ENCODE data around the gene TMEM208.

Gene TMEM208

GRCh38 chr16:67252609-67253497 lies 25.9 kb downstream of the TMEM208 start:
- no peak overlapping the region for H3K4me3 Mint-ChIP-seq
- peaks cover 2 to 4% of the 10 kb centered on the region in 2 donors for H3K36me3 Mint-ChIP-seq
- no peaks in the 10 kb centered on the region for H3K9me3 Mint-ChIP-seq
- H3K27me3 Mint-ChIP-seq: peaks cover 44 to 53% of the 10 kb centered on the region in 2 donors
- ATAC-seq (replicated peaks): no peak
- no peak for DNase-seq
- no peak overlapping the region for H3K27ac Mint-ChIP-seq
- peaks cover 15 to 21% of the 10 kb centered on the region in 2 donors for H3K4me1 Mint-ChIP-seq

GRCh38 chr16:67254801-67255552 lies 28.0 kb downstream of the TMEM208 start:
- H3K27ac Mint-ChIP-seq: no peak overlapping the region
- peaks cover 2 to 4% of the 10 kb centered on the region in 2 donors for H3K36me3 Mint-ChIP-seq

GRCh38 chr16:67255553-67256221 lies 28.8 kb downstream of the TMEM208 start:
- no peak overlapping the region for H3K4me3 Mint-ChIP-seq
- peaks cover 2 to 4% of the 10 kb centered on the region in 2 donors for H3K36me3 Mint-ChIP-seq
- H3K27me3 Mint-ChIP-seq: peaks cover 31 to 37% of the 10 kb centered on the region in 2 donors
- DNase-seq (no peak), ATAC-seq (replicated peaks) (no peak)
- H3K9me3 Mint-ChIP-seq: no peaks in the 10 kb centered on the region
- no peaks in the 10 kb centered on the region for H3K4me1 Mint-ChIP-seq
- no peak overlapping the region for H3K27ac Mint-ChIP-seq

More at GRCh38 chr16:67254801-67255552, 28.0 kb downstream of the TMEM208 start:
- no peak for ATAC-seq (replicated peaks)
- Mint-ChIP-seq H3K4me1 (peaks cover 2% of the 10 kb centered on the region in 2 donors), H3K9me3 (no peaks in the 10 kb centered on the region), H3K27me3 (peaks cover 38 to 44% of the 10 kb centered on the region in 2 donors), H3K4me3 (no peak overlapping the region)
- DNase-seq: no peak

GRCh38 chr16:67256701-67257230 lies 29.8 kb downstream of the TMEM208 start:
- no peak for DNase-seq
- Mint-ChIP-seq H3K27ac (no peak overlapping the region), H3K9me3 (no peaks in the 10 kb centered on the region), H3K27me3 (peaks cover 28 to 31% of the 10 kb centered on the region in 2 donors), H3K4me1 (no peaks in the 10 kb centered on the region), H3K36me3 (peaks cover 2 to 4% of the 10 kb centered on the region in 2 donors), H3K4me3 (no peak overlapping the region)
- ATAC-seq (replicated peaks): no peak

- H3K27ac Mint-ChIP-seq: no peak overlapping the region
- no peaks in the 10 kb centered on the region for H3K9me3 Mint-ChIP-seq
- H3K27me3 Mint-ChIP-seq: peaks cover 24 to 25% of the 10 kb centered on the region in 2 donors
- peaks cover 2 to 3% of the 10 kb centered on the region in 2 donors for H3K36me3 Mint-ChIP-seq
- DNase-seq (no peak), ATAC-seq (replicated peaks) (no peak)
- H3K4me3 Mint-ChIP-seq: no peak overlapping the region
- H3K4me1 Mint-ChIP-seq: no peaks in the 10 kb centered on the region
Measured at GRCh38 chr16:67257486-67258160, 30.7 kb downstream of the TMEM208 start.

GRCh38 chr16:67258161-67258835 lies 31.4 kb downstream of the TMEM208 start:
- H3K36me3 Mint-ChIP-seq: peaks cover 0 to under 1% of the 10 kb centered on the region in 2 donors
- DNase-seq (no peak), ATAC-seq (replicated peaks) (no peak)
- no peak overlapping the region for H3K4me3 Mint-ChIP-seq
- no peak overlapping the region for H3K27ac Mint-ChIP-seq
- peaks cover 25 to 28% of the 10 kb centered on the region in 2 donors for H3K27me3 Mint-ChIP-seq
- H3K4me1 Mint-ChIP-seq: no peaks in the 10 kb centered on the region
- no peaks in the 10 kb centered on the region for H3K9me3 Mint-ChIP-seq

GRCh38 chr16:67259705-67260104 lies 32.8 kb downstream of the TMEM208 start:
- no peak for DNase-seq
- H3K27me3 Mint-ChIP-seq: peaks cover 28 to 32% of the 10 kb centered on the region in 2 donors
- no peak overlapping the region for H3K27ac Mint-ChIP-seq
- H3K9me3 Mint-ChIP-seq: no peaks in the 10 kb centered on the region
- H3K36me3 Mint-ChIP-seq: no peaks in the 10 kb centered on the region
- H3K4me3 Mint-ChIP-seq: no peak overlapping the region
- ATAC-seq (replicated peaks): no peak
- no peaks in the 10 kb centered on the region for H3K4me1 Mint-ChIP-seq

- no peak for DNase-seq
- Mint-ChIP-seq H3K4me1 (no peaks in the 10 kb centered on the region), H3K9me3 (no peaks in the 10 kb centered on the region), H3K36me3 (no peaks in the 10 kb centered on the region), H3K27me3 (peaks cover 25 to 27% of the 10 kb centered on the region in 2 donors), H3K4me3 (no peak overlapping the region), H3K27ac (no peak overlapping the region)
- ATAC-seq (replicated peaks): peak; percentile 83 to 85
Measured at GRCh38 chr16:67260426-67261063, 33.6 kb downstream of the TMEM208 start.

GRCh38 chr16:67263201-67263600 lies 36.3 kb downstream of the TMEM208 start:
- Mint-ChIP-seq H3K36me3 (no peaks in the 10 kb centered on the region), H3K4me3 (no peak overlapping the region), H3K27me3 (peaks cover 8 to 24% of the 10 kb centered on the region in 2 donors), H3K4me1 (no peaks in the 10 kb centered on the region), H3K9me3 (no peaks in the 10 kb centered on the region), H3K27ac (no peak overlapping the region)
- DNase-seq (no peak), ATAC-seq (replicated peaks) (no peak)

GRCh38 chr16:67264277-67264676 lies 37.3 kb downstream of the TMEM208 start:
- H3K4me3 Mint-ChIP-seq: no peak overlapping the region
- H3K27me3 Mint-ChIP-seq: peaks cover 8 to 24% of the 10 kb centered on the region in 2 donors
- H3K9me3 Mint-ChIP-seq: no peaks in the 10 kb centered on the region
- DNase-seq (no peak), ATAC-seq (replicated peaks) (no peak)
- H3K36me3 Mint-ChIP-seq: no peaks in the 10 kb centered on the region
- H3K4me1 Mint-ChIP-seq: no peaks in the 10 kb centered on the region
- peak overlapping the region; percentile 26 for H3K27ac Mint-ChIP-seq

GRCh38 chr16:67264866-67265265 lies 37.9 kb downstream of the TMEM208 start:
- H3K4me1 Mint-ChIP-seq: no peaks in the 10 kb centered on the region

GRCh38 chr16:67265834-67266233 lies 38.9 kb downstream of the TMEM208 start:
- Mint-ChIP-seq H3K36me3 (no peaks in the 10 kb centered on the region), H3K27ac (peak overlapping the region; percentile 37), H3K9me3 (no peaks in the 10 kb centered on the region), H3K27me3 (peaks cover 8 to 24% of the 10 kb centered on the region in 2 donors), H3K4me3 (no peak overlapping the region), H3K4me1 (no peaks in the 10 kb centered on the region)
- ATAC-seq (replicated peaks) (no peak), DNase-seq (no peak)

More at GRCh38 chr16:67264866-67265265, 37.9 kb downstream of the TMEM208 start:
- no peaks in the 10 kb centered on the region for H3K9me3 Mint-ChIP-seq
- no peak for DNase-seq
- no peak for ATAC-seq (replicated peaks)
- H3K4me3 Mint-ChIP-seq: no peak overlapping the region
- H3K36me3 Mint-ChIP-seq: no peaks in the 10 kb centered on the region
- no peak overlapping the region for H3K27ac Mint-ChIP-seq
- peaks cover 8 to 24% of the 10 kb centered on the region in 2 donors for H3K27me3 Mint-ChIP-seq

- H3K36me3 Mint-ChIP-seq: no peaks in the 10 kb centered on the region
- H3K4me3 Mint-ChIP-seq: no peak overlapping the region
- peaks cover 2 to 18% of the 10 kb centered on the region in 2 donors for H3K27me3 Mint-ChIP-seq
- no peaks in the 10 kb centered on the region for H3K4me1 Mint-ChIP-seq
- no peak overlapping the region for H3K27ac Mint-ChIP-seq
- H3K9me3 Mint-ChIP-seq: no peaks in the 10 kb centered on the region
- no peak for DNase-seq
- no peak for ATAC-seq (replicated peaks)
Measured at GRCh38 chr16:67268136-67268579, 41.2 kb downstream of the TMEM208 start.
